ENCODE results near the gene MUC5AC. TPM values are rescaled to one million over a fixed set of nuclear protein-coding genes. Genes with fewer than 3 reads are reported as not detected.
"Not testable (repeated sequence)": the region's sequence is repeated elsewhere in the genome, so short reads cannot be mapped to it uniquely, and the experiment has no call there.

MUC5AC gene
- polyA plus RNA-seq, 3 donors = 0.01 to 0.03 (median 0.03) TPM

GRCh38 chr11:1171985-1172728 lies 14.4 kb downstream of the MUC5AC start:
- DNase-seq (ENCODE audit: extremely low read depth in 1 of 11, low read depth in 9 of 11, low spot score in 4 of 11) = no peak

DNA sequence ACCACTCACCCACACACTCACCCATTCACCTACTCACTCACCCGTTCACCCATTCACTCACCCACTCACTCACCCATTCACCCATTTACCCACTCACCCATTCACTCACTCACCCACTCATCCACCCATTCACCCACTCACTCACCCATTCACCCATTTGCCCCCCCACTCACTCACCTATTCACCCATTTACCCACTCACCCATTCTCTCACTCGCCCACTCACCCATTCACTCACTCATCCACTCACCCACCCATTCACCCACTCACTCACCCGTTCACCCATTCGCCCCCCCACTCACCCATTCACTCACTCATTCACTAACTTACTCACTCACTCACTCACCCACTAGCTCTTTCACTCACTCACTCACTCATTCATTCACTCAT lies 15.0 kb downstream of the MUC5AC start:
- DNase-seq (ENCODE audit: extremely low read depth in 1 of 11, low read depth in 9 of 11, low spot score in 4 of 11) = no peak

DNA sequence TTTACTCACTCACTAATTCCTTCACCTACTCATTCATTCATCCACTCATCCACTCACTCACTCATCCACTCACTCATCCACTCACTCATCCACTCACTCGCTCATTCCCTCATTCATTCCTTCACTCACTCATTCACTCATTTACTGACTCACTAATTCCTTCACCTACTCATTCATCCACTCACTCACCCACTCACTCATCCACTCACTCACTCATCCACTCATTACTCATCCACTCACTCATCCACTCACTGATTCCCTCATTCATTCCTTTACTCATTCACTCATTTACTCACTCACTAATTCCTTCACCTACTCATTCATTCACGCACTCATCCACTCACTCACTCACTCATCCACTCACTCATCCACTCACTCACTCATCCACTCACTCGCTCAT lies 15.6 kb downstream of the MUC5AC start:
- DNase-seq (ENCODE audit: extremely low read depth in 1 of 11, low read depth in 9 of 11, low spot score in 4 of 11) = not testable (repeated sequence)

GRCh38 chr11:1174441-1175370 lies 17.0 kb downstream of the MUC5AC start:
- DNase-seq (ENCODE audit: extremely low read depth in 1 of 11, low read depth in 9 of 11, low spot score in 4 of 11) = no peak

- no peak for DNase-seq (ENCODE audit: extremely low read depth in 1 of 11, low read depth in 9 of 11, low spot score in 4 of 11)
Observed at GRCh38 chr11:1175461-1176223, 17.9 kb downstream of the MUC5AC start.

DNA sequence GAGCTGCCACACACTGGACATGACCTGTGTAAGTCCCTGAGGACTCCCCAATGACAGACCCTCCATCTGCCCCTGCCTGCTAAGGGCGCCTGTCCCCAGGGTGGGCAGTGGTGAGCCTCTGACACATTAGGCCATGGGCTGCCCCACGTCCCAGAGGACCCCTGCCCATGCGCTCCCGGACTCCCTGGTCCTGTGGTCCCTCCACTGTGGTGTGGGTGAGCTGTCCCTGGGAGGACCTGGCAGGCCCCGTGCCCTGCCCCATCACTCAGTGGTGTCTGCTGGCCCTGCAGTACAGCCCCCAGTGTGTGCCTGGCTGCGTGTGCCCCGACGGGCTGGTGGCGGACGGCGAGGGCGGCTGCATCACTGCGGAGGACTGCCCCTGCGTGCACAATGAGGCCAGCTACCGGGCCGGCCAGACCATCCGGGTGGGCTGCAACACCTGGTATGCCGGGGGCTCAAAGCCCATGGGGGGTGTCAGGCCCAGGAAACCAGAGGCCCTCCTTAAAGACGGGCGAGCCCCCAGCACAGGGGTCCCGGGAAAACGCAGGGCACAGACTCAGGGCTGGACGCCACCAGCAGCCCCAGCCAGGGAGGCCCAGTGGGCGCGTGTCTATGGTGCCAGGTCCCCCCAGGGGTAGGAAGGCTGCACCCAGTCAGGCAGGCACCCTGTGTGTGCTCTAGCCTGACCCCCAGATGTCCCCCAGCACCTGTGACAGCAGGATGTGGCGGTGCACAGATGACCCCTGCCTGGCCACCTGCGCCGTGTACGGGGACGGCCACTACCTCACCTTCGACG lies 18.7 kb downstream of the MUC5AC start:
- no peak for DNase-seq (ENCODE audit: extremely low read depth in 1 of 11, low read depth in 9 of 11, low spot score in 4 of 11)

- no peak for DNase-seq (ENCODE audit: extremely low read depth in 1 of 11, low read depth in 9 of 11, low spot score in 4 of 11)
Observed at GRCh38 chr11:1177020-1177770, 19.4 kb downstream of the MUC5AC start.

DNA sequence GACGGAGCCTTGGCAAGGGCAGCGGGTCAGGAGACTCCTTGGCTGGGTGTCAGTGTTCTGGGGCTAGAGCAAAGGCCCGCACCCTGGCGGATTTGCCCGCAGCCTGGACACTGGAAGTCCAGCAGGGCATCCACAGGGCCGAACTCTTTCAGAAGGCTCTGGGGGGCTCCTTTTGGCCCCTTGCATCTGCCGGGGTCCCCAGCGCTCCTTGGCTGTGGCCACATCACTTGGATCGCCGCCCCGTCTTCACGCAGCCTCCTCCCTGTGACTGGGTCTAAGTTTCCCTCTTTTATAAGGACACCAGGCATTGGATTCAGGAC lies 20.0 kb downstream of the MUC5AC start:
- no peak for DNase-seq (ENCODE audit: extremely low read depth in 1 of 11, low read depth in 9 of 11, low spot score in 4 of 11)

- DNase-seq (ENCODE audit: extremely low read depth in 1 of 11, low read depth in 9 of 11, low spot score in 4 of 11) = no peak
Observed at GRCh38 chr11:1178201-1178885, 20.6 kb downstream of the MUC5AC start.

- DNase-seq (ENCODE audit: extremely low read depth in 1 of 11, low read depth in 9 of 11, low spot score in 4 of 11) = no peak
Observed at GRCh38 chr11:1178906-1179305, 21.2 kb downstream of the MUC5AC start.

DNA sequence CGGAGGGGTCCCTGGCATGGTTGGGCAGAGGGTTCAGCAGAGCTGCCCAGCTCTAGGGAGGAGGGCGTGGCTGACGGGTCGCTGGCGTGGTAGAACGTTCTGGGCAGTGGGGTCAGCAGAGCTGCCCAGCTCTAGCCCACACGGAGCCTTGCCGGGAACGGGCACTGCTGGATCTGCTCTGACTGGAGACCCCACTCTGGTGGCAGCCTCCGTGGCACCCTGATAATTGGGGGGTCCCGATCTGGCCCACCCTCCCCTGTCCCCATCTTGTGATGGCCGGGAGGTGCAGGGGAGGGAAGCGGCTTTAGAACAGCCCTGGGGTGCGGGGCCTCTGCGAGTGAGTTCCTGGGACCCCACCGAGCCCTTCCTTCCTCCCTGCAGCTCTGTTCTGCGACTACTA lies 21.9 kb downstream of the MUC5AC start:
- no peak for DNase-seq (ENCODE audit: extremely low read depth in 1 of 11, low read depth in 9 of 11, low spot score in 4 of 11)

GRCh38 chr11:1180171-1180570 lies 22.4 kb downstream of the MUC5AC start:
- DNase-seq (ENCODE audit: extremely low read depth in 1 of 11, low read depth in 9 of 11, low spot score in 4 of 11) = no peak

GRCh38 chr11:1180947-1181391 lies 23.2 kb downstream of the MUC5AC start:
- no peak for DNase-seq (ENCODE audit: extremely low read depth in 1 of 11, low read depth in 9 of 11, low spot score in 4 of 11)

GRCh38 chr11:1181420-1181819 lies 23.7 kb downstream of the MUC5AC start:
- DNase-seq (ENCODE audit: extremely low read depth in 1 of 11, low read depth in 9 of 11, low spot score in 4 of 11) = no peak

GRCh38 chr11:1181853-1182535 lies 24.2 kb downstream of the MUC5AC start:
- DNase-seq (ENCODE audit: extremely low read depth in 1 of 11, low read depth in 9 of 11, low spot score in 4 of 11) = no peak

GRCh38 chr11:1184139-1184538 lies 26.4 kb downstream of the MUC5AC start:
- DNase-seq (ENCODE audit: extremely low read depth in 1 of 11, low read depth in 9 of 11, low spot score in 4 of 11) = not testable (repeated sequence)

Data from renal cortex interstitium (tissue), 11 donors.